ENCODE measurements around the gene NBPF10. TPM values are rescaled to one million over a fixed set of nuclear protein-coding genes. Genes with fewer than 3 reads are reported as not detected.
"Not testable (repeated sequence)": the region's sequence is repeated elsewhere in the genome, so short reads cannot be mapped to it uniquely, and the experiment has no call there.

NBPF10 gene, protein sequence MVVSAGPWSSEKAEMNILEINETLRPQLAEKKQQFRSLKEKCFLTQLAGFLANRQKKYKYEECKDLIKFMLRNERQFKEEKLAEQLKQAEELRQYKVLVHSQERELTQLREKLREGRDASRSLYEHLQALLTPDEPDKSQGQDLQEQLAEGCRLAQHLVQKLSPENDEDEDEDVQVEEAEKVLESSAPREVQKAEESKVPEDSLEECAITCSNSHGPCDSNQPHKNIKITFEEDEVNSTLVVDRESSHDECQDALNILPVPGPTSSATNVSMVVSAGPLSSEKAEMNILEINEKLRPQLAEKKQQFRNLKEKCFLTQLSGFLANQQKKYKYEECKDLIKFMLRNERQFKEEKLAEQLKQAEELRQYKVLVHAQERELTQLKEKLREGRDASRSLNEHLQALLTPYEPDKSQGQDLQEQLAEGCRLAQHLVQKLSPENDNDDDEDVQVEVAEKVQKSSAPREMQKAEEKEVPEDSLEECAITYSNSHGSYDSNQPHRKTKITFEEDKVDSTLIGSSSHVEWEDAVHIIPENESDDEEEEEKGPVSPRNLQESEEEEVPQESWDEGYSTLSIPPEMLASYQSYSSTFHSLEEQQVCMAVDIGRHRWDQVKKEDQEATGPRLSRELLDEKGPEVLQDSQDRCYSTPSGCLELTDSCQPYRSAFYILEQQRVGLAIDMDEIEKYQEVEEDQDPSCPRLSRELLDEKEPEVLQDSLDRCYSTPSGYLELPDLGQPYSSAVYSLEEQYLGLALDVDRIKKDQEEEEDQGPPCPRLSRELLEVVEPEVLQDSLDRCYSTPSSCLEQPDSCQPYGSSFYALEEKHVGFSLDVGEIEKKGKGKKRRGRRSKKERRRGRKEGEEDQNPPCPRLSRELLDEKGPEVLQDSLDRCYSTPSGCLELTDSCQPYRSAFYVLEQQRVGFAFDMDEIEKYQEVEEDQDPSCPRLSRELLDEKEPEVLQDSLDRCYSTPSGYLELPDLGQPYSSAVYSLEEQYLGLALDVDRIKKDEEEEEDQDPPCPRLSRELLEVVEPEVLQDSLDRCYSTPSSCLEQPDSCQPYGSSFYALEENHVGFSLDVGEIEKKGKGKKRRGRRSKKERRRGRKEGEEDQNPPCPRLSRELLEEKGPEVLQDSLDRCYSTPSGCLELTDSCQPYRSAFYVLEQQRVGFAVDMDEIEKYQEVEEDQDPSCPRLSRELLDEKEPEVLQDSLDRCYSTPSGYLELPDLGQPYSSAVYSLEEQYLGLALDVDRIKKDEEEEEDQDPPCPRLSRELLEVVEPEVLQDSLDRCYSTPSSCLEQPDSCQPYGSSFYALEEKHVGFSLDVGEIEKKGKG (N-terminal part only)
- polyA plus RNA-seq (2013, experiment 1 of 2), result 0.20 TPM
- 0.25 TPM for polyA plus RNA-seq (2013, experiment 2 of 2)

DNA sequence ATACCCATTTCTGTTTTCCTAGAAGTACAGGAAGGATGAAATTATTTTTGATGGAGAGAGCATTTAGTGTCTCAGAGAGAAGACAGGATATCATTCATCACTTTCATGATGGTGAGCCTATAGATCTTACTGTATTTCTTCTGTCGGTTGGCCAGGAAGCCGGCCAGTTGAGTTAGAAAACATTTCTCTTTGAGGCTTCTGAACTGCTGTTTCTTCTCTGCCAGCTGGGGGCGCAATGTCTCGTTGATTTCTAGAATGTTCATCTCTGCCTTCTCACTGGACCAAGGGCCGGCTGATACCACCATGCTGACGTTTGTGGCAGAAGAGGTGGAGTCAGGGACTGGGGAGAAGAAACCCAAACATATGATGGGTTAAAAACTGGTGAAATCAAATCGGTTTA lies at the start of gene NBPF10:
Gene NBPF10, minus strand, starts transcription at position 340 of the 400 bp plus-strand sequence. Its CDS starts 35 bp downstream, at position 305.
- H3K9me3 ChIP-seq (ENCODE audit: insufficient read depth, low read depth, low read length); H3K36me3 ChIP-seq (ENCODE audit: insufficient read depth, low read length); H3K4me1 ChIP-seq (ENCODE audit: insufficient read depth, low read length); H3K9ac ChIP-seq (ENCODE audit: low read depth, low read length); H3K27ac ChIP-seq (ENCODE audit: low read depth, low read length); H3K4me3 ChIP-seq (ENCODE audit: low read length); H3K27me3 ChIP-seq (ENCODE audit: insufficient read depth, low read length): not testable (repeated sequence)
- WGBS, result 65% methylated on average over 2 of the region's 7 CpGs

DNA sequence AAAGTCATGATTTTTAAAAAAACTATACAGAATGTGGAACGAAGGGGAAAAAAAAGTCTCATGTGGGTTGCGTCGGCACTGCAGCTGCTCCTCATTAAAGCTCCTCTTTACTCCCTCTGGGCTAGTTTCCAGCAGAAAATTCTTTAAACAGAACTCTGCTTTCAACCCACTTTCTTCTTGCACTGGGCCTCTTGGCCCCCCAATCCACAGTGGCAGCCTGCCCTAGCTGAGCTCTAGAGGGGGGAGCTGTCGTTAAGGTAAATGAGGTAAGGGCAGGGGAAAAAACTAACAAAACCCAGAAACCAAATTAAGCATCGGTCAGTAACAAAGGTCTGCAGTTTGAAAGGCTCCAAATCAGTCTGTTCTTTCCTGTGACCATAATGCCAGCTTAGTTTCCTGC lies 29.9 kb upstream of the NBPF10 start:
- H3K27me3 ChIP-seq (ENCODE audit: insufficient read depth, low read length); H3K4me3 ChIP-seq (ENCODE audit: low read length); H3K9ac ChIP-seq (ENCODE audit: low read depth, low read length); H3K36me3 ChIP-seq (ENCODE audit: insufficient read depth, low read length); H3K27ac ChIP-seq (ENCODE audit: low read depth, low read length); H3K4me1 ChIP-seq (ENCODE audit: insufficient read depth, low read length); H3K9me3 ChIP-seq (ENCODE audit: insufficient read depth, low read depth, low read length): not testable (repeated sequence)
- WGBS, result no CpG with 5 or more reads among the region's 5 CpGs

DNA sequence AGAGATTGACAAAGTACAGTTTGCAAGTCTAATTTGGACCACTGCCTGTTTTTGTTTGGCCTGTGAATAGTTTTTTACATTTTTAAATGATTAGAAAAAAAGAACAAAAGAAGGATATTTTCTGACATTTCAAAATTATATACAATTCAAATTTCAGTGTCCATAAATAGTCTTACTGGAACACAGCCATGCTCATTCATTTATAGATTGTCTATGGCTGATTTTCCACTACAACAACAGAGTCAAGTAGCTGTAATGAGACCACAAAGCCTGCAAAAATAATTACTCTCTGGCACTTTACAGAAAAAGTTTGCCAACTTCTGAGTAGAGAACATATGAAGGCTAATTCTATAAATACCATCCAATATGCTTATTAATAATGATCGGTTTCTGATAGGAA lies 23.1 kb upstream of the NBPF10 start:
- not testable (repeated sequence) for H3K27me3 ChIP-seq (ENCODE audit: insufficient read depth, low read length); H3K36me3 ChIP-seq (ENCODE audit: insufficient read depth, low read length); H3K27ac ChIP-seq (ENCODE audit: low read depth, low read length); H3K4me3 ChIP-seq (ENCODE audit: low read length); H3K9me3 ChIP-seq (ENCODE audit: insufficient read depth, low read depth, low read length); H3K9ac ChIP-seq (ENCODE audit: low read depth, low read length); H3K4me1 ChIP-seq (ENCODE audit: insufficient read depth, low read length)
- no CpG with 5 or more reads among the region's 1 CpG for WGBS

DNA sequence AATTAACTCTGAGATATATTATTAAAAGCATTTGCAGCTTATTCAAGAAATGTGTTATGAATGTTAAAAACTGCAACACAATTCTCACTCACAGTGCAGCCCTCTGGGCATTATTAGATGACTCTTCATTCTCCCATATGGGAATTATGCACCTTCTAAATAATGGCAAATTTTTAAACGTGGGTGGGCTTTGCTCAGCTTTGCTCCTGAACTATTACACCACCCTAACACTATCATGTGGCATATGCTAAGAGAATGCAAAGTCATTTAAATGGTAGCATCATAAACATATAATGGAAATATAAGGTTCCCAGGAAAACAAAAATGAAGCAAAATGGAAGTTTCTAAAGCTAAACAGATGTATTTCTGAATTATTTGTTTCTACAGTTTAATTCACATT lies 22.7 kb upstream of the NBPF10 start:
- H3K9me3 ChIP-seq (ENCODE audit: insufficient read depth, low read depth, low read length); H3K4me3 ChIP-seq (ENCODE audit: low read length); H3K9ac ChIP-seq (ENCODE audit: low read depth, low read length); H3K4me1 ChIP-seq (ENCODE audit: insufficient read depth, low read length); H3K36me3 ChIP-seq (ENCODE audit: insufficient read depth, low read length); H3K27me3 ChIP-seq (ENCODE audit: insufficient read depth, low read length); H3K27ac ChIP-seq (ENCODE audit: low read depth, low read length): not testable (repeated sequence)
- no CpG with 5 or more reads among the region's 1 CpG for WGBS
